H7 (cell line): ENCODE results near the gene TRPC4. TPM values are rescaled to one million over a fixed set of nuclear protein-coding genes. Genes with fewer than 3 reads are reported as not detected.

Experiments used
- DNase-seq: peaks from one replicate; pipeline ENCODE4 v3.0.0; 2012
- H3K27me3 ChIP-seq: 2 replicates; pipeline ENCODE4 v1.6.0; 2011; ENCODE audit warnings: mild to moderate bottlenecking, low read length; ENCODE audit not compliant: control insufficient read depth, insufficient read depth
- H3K36me3 ChIP-seq: replicated peaks from 2 replicates; pipeline ENCODE4 v1.5.1; 2011; ENCODE audit warnings: low read length; ENCODE audit not compliant: control insufficient read depth, insufficient read depth
- H3K4me3 ChIP-seq: 2 replicates; pipeline ENCODE4 v1.5.1; 2011; ENCODE audit warnings: low read depth, mild to moderate bottlenecking, control low read depth, low read length, moderate library complexity; ENCODE audit not compliant: insufficient read depth
- total RNA-seq: library from RNA; depleted of rRNA; stranded (reverse); fragments of >200 nt; shearing (Covaris generic); gene quantifications from 2 replicates; pipeline ENCODE4 v1.2.3, GENCODE V29; 2014

Gene TRPC4
- total RNA-seq, 1 experiment from 2014 or later, result 3.8 TPM

DNA sequence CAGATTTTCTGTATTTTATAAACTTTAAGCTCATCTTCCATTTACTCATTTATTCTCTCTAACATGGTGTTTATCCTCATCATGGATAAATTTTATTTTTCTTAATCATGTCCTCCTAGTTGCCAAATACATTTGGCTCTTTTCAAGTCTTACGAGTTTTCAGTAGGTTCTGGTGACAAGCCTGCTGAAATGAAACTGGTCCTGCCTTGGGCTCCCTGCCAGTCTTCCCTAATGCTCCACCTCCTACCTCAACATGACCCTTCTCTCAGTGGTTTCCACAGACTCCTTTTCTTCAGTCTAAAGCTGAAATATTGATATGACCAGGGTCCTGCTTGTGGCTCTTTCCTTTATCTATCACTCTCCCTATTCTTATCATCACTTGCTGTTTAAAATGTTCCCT is 81.2 kb downstream of the TRPC4 start:
- no peaks in the 10 kb centered on the region for H3K36me3 ChIP-seq
- no peaks in the 10 kb centered on the region for H3K27me3 ChIP-seq
- no peak for DNase-seq
- H3K4me3 ChIP-seq, result no peak overlapping the region

DNA sequence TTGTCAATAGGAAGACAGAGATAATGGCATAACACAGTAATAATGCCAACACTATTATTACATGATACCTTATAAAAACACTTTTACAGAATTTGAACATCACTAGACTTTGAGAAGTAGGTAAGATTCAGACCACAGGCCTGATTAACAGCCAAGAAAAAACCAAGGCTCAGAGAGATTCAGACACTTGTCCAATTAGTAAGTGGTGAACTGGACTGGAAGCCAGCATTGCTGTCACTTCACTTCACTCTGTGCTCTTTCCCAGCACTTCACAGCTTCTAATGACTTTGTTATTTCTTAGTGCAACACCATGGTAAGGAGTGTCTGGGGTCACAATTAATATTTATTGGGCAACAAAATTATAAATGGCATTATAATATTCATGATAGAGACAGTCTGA is 91.9 kb downstream of the TRPC4 start:
- no peaks in the 10 kb centered on the region for H3K27me3 ChIP-seq
- no peak overlapping the region for H3K4me3 ChIP-seq
- H3K36me3 ChIP-seq, result no peaks in the 10 kb centered on the region
- no peak for DNase-seq

DNA sequence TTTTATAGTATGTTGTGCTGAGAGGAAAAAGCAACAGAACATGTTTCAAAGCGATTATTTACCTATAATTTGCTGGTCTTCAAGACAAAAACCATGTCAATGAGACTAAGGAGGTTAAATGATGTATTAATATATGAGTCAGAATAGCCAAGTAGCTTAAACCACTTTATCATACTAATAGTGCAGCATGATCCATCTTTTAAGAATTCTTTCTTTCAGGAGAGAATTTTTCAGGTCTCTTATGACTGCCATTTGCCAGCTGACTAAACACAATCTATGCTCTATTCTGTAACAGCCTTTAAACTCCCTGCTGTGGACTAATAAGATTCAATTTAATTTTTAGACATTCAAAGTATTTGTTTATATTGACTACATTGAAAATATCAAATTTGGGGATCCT is 93.7 kb downstream of the TRPC4 start:
- Histone ChIP-seq H3K36me3 (no peaks in the 10 kb centered on the region), H3K27me3 (no peaks in the 10 kb centered on the region), H3K4me3 (no peak overlapping the region)
- no peak for DNase-seq

DNA sequence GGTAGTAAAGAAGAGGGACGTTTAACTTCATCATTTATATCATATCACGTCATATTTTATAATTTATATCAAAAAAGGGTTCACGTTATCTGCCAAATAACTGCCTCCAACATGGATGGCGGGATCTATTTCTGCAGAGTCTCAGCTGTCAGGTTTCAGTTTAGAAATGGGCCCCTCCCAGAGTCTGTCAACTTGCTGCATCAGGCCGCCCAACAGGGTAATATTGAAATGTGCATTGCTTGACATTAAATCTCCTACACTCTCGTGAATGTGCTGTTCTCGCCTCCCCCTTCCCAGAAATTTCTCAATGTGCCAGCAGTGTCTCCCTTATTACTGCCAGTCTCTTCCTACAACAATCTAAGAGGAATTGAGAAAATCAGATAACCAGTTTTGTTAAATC is 96.9 kb downstream of the TRPC4 start:
- DNase-seq, result no peak
- Histone ChIP-seq H3K27me3 (no peaks in the 10 kb centered on the region), H3K4me3 (no peak overlapping the region), H3K36me3 (no peaks in the 10 kb centered on the region)

DNA sequence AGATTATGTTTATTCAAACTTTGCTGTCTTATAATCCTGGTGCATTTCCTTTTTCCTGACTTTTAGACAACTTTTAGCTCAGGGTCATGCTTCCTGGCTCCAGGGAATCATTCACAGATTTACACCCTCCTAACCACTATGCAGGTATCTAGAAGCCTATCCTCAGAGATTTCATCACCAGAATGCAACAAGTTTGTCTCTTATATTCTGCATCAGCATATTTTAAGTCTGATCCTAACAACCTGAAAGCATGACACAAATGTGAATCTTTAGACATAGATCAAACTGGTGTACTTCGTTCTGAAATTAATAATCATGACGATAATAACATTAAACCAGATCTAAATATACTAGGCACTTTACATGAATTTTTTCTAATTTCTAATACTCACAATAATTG is 100.0 kb downstream of the TRPC4 start:
- no peak for DNase-seq
- Histone ChIP-seq H3K27me3 (no peaks in the 10 kb centered on the region), H3K4me3 (no peak overlapping the region), H3K36me3 (no peaks in the 10 kb centered on the region)

DNA sequence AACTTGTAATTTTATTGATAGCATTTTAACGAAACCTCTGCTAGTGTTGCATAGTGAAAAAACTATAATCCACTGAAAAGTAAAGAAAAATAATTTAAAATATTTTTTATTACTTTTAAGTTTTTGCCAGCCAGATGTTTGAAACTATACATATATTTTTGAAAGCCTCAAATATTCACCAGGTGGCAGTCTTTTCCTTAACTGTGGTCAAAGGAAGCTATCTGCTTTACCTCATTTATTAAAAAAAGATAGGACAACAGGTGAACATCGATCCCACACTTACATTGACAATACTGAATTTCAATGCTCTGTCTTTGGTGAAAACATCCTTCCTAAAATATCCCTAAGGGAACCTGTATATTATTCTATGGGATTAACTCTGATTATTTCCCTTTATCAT is 100.5 kb downstream of the TRPC4 start:
- Histone ChIP-seq H3K4me3 (no peak overlapping the region), H3K36me3 (no peaks in the 10 kb centered on the region), H3K27me3 (no peaks in the 10 kb centered on the region)
- DNase-seq, result no peak

DNA sequence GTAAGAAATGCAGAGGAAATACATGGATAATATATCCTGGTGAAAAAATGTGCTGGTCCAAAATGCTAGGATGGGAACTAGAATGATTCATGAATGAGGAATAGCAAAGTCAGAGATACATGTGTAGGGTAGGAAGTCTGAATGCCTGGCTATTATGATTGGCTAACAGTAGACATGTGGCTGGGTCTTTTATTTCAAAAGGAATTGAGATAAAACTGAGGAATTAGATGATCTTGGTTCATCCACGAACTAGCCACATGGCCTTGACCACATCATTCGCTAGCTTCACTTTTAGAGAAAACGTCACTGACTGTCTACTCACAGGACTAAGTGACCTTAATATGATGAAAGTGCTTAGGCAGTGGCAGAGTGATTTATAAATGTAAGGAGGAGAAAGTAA is 103.1 kb downstream of the TRPC4 start:
- Histone ChIP-seq H3K27me3 (no peaks in the 10 kb centered on the region), H3K36me3 (no peaks in the 10 kb centered on the region), H3K4me3 (no peak overlapping the region)
- no peak for DNase-seq

DNA sequence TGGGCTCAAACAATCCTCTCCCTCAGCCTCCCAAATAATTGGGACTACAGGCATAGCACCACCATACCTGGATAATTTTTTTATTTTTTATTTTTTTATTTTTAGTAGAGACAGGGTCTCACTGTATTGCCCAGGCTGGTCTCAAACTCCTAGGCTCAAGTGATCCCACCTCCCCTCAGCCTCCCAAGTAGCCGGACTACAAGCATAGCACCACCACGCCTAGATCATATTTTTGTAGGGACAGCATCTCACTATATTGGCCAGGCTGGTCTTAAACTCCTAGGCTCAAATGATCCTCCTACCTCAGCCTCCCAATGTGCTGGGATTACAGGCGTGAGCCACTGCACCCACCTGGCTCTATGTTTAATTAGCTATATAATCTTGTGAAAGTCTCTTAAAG is 114.2 kb downstream of the TRPC4 start:
- DNase-seq, result no peak
- Histone ChIP-seq H3K27me3 (no peaks in the 10 kb centered on the region), H3K4me3 (no peak overlapping the region)

DNA sequence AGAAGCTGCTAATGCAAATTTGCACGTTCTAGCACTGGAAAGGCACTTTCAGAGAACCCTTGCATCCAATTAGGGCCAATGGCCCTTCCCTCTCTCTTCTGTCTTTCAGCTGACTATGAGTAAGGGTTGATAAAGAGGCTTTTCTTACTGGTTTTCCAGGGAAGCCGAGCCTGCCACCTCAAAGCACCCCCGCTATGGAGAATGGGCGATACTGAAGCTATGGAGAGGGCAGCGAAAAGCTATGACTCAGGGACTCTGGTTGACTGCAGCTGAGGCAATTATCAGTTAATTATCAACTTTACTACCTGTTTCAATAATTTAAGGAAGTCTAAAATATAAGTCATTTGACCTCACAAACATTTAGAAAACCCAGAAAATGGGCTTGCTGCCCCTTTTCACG is 115.8 kb downstream of the TRPC4 start:
- no peak overlapping the region for H3K4me3 ChIP-seq
- DNase-seq, result no peak
- H3K36me3 ChIP-seq, result no peaks in the 10 kb centered on the region
- no peaks in the 10 kb centered on the region for H3K27me3 ChIP-seq

More for the DNA sequence above, 114.2 kb downstream of the TRPC4 start:
- H3K36me3 ChIP-seq, result no peaks in the 10 kb centered on the region

DNA sequence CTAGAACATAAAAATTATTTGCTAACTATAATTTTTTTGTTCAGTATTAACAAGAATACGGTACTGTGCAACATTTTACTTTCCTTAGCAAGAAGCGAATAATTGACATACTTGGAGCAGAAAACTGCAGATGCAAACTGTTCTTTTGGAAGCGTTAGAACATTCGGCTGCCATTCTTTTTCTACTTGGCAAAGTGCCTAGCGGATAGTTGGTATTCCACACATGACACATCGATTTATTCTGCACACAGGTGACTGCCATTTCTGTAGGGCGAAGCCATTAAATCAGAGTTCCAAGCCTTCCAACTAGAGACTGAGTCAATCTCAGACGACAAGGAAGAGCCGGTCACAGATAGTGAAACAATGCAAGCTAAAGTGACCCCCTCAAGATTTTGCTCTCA is 117.4 kb downstream of the TRPC4 start:
- H3K4me3 ChIP-seq, result no peak overlapping the region
- H3K27me3 ChIP-seq, result no peaks in the 10 kb centered on the region
- H3K36me3 ChIP-seq, result no peaks in the 10 kb centered on the region
- DNase-seq, result no peak

DNA sequence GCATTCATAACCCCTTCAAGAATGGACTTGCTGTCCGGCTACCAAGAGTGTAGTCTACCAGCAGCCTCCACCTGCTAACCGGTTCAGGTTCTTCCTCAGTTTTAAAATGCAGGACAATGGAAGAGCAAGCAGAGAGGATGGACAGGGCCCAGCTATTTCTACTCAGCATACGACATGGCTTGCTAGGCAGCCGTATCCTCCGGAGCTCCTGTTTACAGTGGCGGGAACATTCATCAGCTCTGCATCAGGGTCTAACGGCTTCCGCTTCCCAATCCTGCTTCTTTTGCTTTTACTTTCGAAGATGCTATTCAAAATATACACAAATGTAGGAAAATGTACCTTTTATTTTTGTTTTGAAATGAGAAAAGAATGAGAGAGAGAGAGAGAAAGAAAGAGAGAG is 118.5 kb downstream of the TRPC4 start:
- DNase-seq, result no peak
- Histone ChIP-seq H3K4me3 (no peak overlapping the region), H3K36me3 (no peaks in the 10 kb centered on the region)

DNA sequence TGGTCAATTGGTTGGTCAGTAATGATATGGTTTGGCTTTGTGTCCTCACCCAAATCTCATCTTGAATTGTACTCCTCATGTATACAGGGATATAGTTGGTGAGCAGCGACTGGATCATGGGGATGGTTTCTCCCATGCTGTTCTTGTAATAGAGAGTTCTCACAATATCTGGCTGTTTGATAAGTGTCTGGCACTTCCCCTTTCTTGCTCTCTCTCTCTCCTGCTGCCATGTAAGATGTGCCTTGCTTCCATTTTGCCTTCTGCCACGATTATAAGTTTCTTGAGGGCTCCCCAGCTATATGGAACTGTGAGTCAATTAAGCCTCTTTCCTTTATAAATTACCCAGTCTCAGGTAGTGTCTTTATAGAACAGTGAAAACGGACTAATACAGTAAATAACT is 120.7 kb downstream of the TRPC4 start:
- H3K36me3 ChIP-seq, result no peaks in the 10 kb centered on the region
- no peaks in the 10 kb centered on the region for H3K27me3 ChIP-seq
- no peak overlapping the region for H3K4me3 ChIP-seq
- DNase-seq, result no peak

More for the DNA sequence above, 118.5 kb downstream of the TRPC4 start:
- H3K27me3 ChIP-seq, result no peaks in the 10 kb centered on the region

DNA sequence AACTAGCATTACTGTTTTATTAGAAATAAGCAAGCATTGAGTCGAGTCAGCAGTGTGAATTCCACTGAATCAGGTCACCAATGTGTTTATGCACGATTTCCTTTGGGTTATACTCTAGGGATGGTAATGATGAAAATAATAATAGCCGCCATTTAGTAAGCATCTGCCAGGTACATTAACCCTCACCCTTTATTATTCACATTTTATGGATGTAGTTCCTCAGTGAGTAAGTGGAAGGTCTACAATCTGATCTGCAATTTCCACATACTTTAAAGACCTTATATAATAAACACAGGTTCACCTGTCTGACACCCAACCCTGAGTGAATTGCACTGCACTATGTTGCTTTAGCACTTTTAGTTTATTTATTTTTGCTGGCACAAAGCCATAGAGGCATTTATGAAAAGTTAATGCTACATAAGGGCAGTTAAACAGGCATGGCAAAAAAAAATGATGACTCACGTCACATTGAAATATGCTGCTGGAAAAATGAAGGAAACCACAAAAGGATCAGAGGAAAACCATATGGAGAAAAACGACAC is 122.4 kb downstream of the TRPC4 start:
- no peak for DNase-seq
- Histone ChIP-seq H3K36me3 (no peaks in the 10 kb centered on the region), H3K4me3 (no peak overlapping the region), H3K27me3 (no peaks in the 10 kb centered on the region)

DNA sequence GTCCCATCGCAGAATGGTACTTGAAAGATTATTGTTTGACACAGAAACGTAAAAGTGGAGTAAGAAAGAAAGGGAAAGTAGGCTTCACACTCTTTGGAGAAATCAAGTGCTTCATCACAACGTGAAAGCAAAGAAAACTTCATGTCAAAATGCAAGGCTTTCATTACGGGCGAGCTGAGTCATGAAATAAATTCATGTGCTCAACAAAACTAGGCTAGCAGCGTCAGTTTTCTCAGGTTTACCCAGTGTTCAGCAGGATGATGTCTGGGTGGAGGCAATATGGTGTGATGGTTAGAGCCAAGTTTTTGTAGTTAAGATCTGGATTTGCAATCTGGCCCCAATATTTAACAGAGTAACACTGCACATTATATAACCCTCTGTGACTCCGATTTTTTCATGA is 128.0 kb downstream of the TRPC4 start:
- H3K4me3 ChIP-seq, result no peak overlapping the region
- H3K27me3 ChIP-seq, result no peaks in the 10 kb centered on the region

DNA sequence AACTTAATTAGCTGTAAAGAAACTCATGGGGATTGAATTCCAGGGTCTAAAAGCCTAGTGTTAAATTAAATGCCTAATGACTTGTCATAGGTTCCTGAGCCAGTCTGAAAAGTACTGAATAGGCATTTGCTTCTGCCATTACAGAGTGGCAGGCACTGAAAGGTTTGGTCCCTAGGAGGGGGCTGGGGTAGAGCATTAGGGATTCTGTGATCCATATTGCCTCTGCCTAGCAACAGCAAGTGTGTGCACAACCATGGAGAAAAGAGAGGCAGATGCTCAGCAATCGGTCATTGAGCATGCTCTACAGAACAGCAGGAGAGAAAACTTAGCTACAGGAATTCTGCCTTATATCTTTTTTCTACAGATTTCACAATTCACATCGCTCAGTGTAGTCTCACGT is 133.5 kb downstream of the TRPC4 start:
- no peak overlapping the region for H3K4me3 ChIP-seq
- H3K27me3 ChIP-seq, result no peaks in the 10 kb centered on the region
- no peaks in the 10 kb centered on the region for H3K36me3 ChIP-seq
- DNase-seq, result no peak

More for the DNA sequence above, 128.0 kb downstream of the TRPC4 start:
- DNase-seq, result no peak
- no peaks in the 10 kb centered on the region for H3K36me3 ChIP-seq

DNA sequence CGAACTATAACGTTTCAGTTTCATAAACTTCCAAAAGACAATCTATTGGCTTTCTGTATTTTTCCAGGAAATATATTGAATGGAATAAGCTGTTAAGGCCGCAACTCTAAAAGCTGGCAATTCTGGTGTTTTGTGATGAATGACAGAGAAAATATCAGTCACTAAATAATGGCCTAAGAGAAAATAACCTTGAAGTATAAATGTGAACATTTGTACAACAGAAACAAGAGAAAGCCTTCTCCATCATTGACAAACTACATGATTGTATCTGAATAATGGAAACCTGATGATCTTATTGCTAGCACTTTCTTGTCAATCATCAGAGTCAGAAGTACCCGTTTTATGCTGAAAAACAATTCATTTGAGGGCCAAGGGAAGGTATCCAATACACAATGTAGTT is 134.3 kb downstream of the TRPC4 start:
- DNase-seq, result no peak
- H3K4me3 ChIP-seq, result no peak overlapping the region
- no peaks in the 10 kb centered on the region for H3K27me3 ChIP-seq
- no peaks in the 10 kb centered on the region for H3K36me3 ChIP-seq
